GM12878 (cell line): ENCODE results near the gene FOXG1.

Experiments used
- LARP7 ChIP-seq: fragments of 450-650 bp; IDR thresholded peaks from 2 replicates; pipeline ENCODE4 v1.6.1; 2017; ENCODE audit warnings: mild to moderate bottlenecking
- POLR2A ChIP-seq: IDR thresholded peaks from 2 replicates; pipeline ENCODE4 v1.6.1; 2011; ENCODE audit warnings: low read depth, mild to moderate bottlenecking, low read length
- SIN3A ChIP-seq: IDR thresholded peaks from 2 replicates; pipeline ENCODE4 v1.6.1; 2012; ENCODE audit warnings: low read depth, low read length, improper control_type of control experiment
- TF ChIP-seq, protein P1 (sequence below): IDR thresholded peaks from 2 replicates; pipeline ENCODE4 v1.6.1; 2011; ENCODE audit warnings: borderline replicate concordance, low read depth, mild to moderate bottlenecking, moderate library complexity, mixed read lengths, low read length; ENCODE audit not compliant: insufficient read depth; ENCODE audit errors: extremely low read length
- TF ChIP-seq, protein P2 (sequence below): IDR thresholded peaks from 2 replicates; pipeline ENCODE4 v1.6.1; 2012; ENCODE audit warnings: low read depth, low read length, improper control_type of control experiment
- TF ChIP-seq, protein P3 (sequence below), 3 experiments: IDR thresholded peaks in 2 of 3; conservative IDR thresholded peaks in 1 of 3; 2 replicates each; pipeline ENCODE4 v1.5.1; 2011; ENCODE audit warnings: low read depth in 3 of 3, low read length in 3 of 3, mild to moderate bottlenecking in 3 of 3, control low read depth in 2 of 3, moderate library complexity in 2 of 3, inconsistent platforms in 1 of 3, mixed read lengths in 1 of 3; ENCODE audit not compliant: control insufficient read depth in 2 of 3, insufficient read depth in 1 of 3; ENCODE audit errors: extremely low read depth in 1 of 3

DNA sequence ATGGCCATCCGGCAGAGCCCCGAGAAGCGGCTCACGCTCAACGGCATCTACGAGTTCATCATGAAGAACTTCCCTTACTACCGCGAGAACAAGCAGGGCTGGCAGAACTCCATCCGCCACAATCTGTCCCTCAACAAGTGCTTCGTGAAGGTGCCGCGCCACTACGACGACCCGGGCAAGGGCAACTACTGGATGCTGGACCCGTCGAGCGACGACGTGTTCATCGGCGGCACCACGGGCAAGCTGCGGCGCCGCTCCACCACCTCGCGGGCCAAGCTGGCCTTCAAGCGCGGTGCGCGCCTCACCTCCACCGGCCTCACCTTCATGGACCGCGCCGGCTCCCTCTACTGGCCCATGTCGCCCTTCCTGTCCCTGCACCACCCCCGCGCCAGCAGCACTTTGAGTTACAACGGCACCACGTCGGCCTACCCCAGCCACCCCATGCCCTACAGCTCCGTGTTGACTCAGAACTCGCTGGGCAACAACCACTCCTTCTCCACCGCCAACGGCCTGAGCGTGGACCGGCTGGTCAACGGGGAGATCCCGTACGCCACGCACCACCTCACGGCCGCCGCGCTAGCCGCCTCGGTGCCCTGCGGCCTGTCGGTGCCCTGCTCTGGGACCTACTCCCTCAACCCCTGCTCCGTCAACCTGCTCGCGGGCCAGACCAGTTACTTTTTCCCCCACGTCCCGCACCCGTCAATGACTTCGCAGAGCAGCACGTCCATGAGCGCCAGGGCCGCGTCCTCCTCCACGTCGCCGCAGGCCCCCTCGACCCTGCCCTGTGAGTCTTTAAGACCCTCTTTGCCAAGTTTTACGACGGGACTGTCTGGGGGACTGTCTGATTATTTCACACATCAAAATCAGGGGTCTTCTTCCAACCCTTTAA, 1.5 kb downstream of the FOXG1 start:
- TF ChIP-seq SIN3A: no peak
- no peak for TF ChIP-seq POLR2A
- TF ChIP-seq LARP7: no peak
- TF ChIP-seq, protein P1, sequence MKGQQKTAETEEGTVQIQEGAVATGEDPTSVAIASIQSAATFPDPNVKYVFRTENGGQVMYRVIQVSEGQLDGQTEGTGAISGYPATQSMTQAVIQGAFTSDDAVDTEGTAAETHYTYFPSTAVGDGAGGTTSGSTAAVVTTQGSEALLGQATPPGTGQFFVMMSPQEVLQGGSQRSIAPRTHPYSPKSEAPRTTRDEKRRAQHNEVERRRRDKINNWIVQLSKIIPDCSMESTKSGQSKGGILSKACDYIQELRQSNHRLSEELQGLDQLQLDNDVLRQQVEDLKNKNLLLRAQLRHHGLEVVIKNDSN: no peak
- TF ChIP-seq, protein P2, sequence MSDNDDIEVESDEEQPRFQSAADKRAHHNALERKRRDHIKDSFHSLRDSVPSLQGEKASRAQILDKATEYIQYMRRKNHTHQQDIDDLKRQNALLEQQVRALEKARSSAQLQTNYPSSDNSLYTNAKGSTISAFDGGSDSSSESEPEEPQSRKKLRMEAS: no peak
- TF ChIP-seq, protein P3, sequence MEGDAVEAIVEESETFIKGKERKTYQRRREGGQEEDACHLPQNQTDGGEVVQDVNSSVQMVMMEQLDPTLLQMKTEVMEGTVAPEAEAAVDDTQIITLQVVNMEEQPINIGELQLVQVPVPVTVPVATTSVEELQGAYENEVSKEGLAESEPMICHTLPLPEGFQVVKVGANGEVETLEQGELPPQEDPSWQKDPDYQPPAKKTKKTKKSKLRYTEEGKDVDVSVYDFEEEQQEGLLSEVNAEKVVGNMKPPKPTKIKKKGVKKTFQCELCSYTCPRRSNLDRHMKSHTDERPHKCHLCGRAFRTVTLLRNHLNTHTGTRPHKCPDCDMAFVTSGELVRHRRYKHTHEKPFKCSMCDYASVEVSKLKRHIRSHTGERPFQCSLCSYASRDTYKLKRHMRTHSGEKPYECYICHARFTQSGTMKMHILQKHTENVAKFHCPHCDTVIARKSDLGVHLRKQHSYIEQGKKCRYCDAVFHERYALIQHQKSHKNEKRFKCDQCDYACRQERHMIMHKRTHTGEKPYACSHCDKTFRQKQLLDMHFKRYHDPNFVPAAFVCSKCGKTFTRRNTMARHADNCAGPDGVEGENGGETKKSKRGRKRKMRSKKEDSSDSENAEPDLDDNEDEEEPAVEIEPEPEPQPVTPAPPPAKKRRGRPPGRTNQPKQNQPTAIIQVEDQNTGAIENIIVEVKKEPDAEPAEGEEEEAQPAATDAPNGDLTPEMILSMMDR (IDR thresholded peaks at IDR 0.05 in 2 of 3, conservative IDR thresholded peaks at IDR 0.05 in 1 of 3; ENCODE audit: control insufficient read depth in 2 of 3, extremely low read depth in 1 of 3, insufficient read depth in 1 of 3, low read depth in 3 of 3, low read length in 3 of 3): no peak
